ENCODE measurements around the gene DHFR.

DNA sequence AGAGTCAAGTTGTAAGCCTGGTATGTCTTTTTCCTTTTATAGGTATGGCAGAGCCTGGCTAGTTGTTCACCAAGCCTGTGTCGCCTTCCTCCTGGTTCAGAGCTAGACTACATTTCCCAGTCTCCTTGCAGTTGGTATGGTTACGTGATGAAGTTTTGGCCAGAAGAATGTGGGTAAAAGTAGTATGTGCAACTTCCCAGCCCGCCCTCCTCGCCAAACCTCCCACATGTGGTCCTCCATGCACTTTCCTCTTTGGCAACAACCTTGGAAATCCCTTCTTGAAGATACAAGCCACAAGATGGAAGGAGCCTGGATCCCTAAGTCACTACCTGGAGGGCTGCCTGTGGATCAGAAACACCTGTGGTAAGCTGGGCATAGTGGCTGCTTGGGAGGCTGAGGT, 36.3 kb downstream of the DHFR start:
- TF ChIP-seq CSRNP3 (CRISPR knock-in tag; IDR thresholded peaks at IDR 0.05) (no peak), GLIS3 (CRISPR knock-in tag; IDR thresholded peaks at IDR 0.05) (no peak), ZNF565 (CRISPR knock-in tag; conservative IDR thresholded peaks at IDR 0.05; ENCODE audit: low read depth) (no peak), ZFP30 (CRISPR knock-in tag; IDR thresholded peaks at IDR 0.05) (no peak), ARNTL (CRISPR knock-in tag; IDR thresholded peaks at IDR 0.05; ENCODE audit: borderline replicate concordance, low read depth) (no peak), ZFP3 (CRISPR knock-in tag; IDR thresholded peaks at IDR 0.05) (no peak), TCF4 (CRISPR knock-in tag; IDR thresholded peaks at IDR 0.05; ENCODE audit: borderline replicate concordance) (no peak), ZNF8 (CRISPR knock-in tag; IDR thresholded peaks at IDR 0.05) (no peak), BACH2 (CRISPR knock-in tag; IDR thresholded peaks at IDR 0.05; ENCODE audit: borderline replicate concordance) (no peak), ZC3H10 (CRISPR knock-in tag; IDR thresholded peaks at IDR 0.05) (no peak), RARB (CRISPR knock-in tag; IDR thresholded peaks at IDR 0.05) (no peak)
- TF ChIP-seq, protein P1, sequence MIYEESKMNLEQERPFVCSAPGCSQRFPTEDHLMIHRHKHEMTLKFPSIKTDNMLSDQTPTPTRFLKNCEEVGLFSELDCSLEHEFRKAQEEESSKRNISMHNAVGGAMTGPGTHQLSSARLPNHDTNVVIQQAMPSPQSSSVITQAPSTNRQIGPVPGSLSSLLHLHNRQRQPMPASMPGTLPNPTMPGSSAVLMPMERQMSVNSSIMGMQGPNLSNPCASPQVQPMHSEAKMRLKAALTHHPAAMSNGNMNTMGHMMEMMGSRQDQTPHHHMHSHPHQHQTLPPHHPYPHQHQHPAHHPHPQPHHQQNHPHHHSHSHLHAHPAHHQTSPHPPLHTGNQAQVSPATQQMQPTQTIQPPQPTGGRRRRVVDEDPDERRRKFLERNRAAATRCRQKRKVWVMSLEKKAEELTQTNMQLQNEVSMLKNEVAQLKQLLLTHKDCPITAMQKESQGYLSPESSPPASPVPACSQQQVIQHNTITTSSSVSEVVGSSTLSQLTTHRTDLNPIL (CRISPR knock-in tag; IDR thresholded peaks at IDR 0.05; ENCODE audit: low read depth): no peak
- TF ChIP-seq, protein P2, sequence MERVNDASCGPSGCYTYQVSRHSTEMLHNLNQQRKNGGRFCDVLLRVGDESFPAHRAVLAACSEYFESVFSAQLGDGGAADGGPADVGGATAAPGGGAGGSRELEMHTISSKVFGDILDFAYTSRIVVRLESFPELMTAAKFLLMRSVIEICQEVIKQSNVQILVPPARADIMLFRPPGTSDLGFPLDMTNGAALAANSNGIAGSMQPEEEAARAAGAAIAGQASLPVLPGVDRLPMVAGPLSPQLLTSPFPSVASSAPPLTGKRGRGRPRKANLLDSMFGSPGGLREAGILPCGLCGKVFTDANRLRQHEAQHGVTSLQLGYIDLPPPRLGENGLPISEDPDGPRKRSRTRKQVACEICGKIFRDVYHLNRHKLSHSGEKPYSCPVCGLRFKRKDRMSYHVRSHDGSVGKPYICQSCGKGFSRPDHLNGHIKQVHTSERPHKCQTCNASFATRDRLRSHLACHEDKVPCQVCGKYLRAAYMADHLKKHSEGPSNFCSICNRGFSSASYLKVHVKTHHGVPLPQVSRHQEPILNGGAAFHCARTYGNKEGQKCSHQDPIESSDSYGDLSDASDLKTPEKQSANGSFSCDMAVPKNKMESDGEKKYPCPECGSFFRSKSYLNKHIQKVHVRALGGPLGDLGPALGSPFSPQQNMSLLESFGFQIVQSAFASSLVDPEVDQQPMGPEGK (CRISPR knock-in tag; IDR thresholded peaks at IDR 0.05; ENCODE audit: borderline replicate concordance): no peak
